HL-60/S4 (cell line): Measurements from ENCODE around the gene ABCA8.

Experiments
- in situ Hi-C: fragments of 300-500 bp; cut with MboI; formaldehyde crosslinking; loops from 2 replicates; pipeline ENCODE4 v1.14.3; 2022; ENCODE audit warnings: low sequenced_read_pairs

ABCA8 gene

DNA sequence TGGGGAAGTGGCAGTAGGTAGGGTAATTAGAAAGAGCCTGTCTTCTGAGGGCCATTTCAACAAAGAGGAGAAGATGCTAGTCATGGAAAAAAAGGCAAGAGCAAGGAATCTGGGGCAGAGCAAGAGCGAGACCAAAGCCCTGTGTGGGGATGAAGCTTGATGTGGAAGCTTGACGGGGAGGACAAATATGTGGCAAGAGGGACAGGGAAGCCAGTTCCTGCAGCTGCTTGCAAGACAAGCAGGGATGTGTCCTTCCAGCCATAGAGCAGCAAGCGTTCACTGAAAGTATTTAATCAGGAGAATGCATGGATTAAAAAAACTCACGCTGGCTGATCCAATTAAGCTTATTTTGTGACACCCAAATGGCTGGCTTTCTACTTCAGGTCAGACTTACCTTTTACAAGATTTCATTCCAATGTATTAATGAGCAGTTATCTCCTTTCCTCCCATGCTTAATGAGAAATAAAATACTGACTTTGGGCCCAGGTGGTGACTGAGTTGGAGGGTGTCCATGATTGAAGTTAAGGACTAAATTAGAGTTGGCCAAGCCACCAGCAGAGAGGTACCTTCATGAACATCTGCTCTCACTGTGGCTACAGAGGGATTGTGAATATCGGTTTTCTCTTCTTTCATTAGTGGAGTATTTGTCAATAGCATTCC, 76.8 kb downstream of the ABCA8 start:
- in situ Hi-C loops = no loop called here

DNA sequence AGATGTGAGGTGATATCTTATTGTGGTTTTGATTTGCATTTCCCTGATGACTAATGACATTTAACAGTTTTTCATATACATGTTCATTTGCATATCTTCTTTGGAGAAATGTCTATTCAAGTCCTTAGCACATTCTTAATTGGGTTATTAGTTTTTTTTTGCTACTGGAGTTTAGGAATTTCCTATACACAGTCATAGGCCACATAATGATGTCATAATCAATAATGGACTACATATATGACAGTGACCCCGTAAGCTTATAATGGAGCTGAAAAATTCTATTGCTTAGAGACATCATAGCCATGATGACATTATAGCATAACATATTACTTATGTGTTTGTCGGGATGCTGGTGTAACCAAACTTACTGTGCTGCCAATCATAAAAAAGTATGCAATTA, 83.7 kb downstream of the ABCA8 start:
- in situ Hi-C loops = no loop called here

DNA sequence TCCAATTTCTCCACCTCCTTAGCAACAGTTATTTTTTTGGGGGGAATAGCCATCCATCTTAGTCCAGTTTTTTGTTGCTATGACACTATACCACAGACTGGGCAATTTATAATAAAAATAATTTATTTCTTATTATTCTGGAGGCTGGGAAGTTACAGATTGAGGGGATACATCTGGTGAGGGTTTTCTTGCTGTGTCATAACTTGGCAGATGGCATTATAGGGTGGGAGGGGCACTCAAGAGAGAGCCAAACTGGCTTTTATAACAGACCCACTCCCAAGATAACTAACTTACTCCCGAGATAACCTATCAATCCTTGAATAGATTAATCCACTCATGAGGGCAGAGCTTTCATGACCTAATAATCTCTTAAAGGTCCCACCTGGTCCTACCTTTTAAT, 84.2 kb downstream of the ABCA8 start:
- in situ Hi-C loops = no loop called here

DNA sequence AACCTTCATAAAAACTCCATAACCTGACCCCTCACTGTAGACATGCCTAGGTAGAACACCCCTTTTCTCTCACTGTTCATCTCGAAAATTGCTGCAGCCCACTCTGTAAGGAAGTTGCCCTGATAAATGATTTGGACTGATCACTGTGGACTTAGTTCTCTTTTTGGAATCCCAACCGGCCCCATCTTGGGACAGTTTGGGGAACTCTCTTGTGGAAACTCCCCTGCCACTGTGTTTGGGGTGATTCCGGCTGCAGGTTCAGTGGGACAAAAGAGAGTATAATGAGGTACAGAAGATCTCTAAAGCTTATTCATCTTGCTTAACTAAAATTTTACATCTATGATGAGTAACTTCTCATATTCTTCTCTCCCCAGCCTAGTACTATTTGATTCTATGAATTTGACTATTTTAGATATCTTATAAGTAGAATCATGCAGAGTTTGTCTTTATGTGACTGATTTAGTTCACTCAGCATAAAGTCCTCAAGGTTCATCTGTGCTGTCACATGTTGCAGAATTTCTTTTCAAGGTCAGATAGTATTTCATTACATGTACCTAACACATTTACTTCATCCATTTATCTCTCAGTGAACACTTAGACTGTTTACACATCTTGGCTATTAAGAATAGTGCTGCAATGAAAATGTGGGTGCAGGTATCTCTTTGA, 84.9 kb downstream of the ABCA8 start:
- in situ Hi-C loops = no loop called here

DNA sequence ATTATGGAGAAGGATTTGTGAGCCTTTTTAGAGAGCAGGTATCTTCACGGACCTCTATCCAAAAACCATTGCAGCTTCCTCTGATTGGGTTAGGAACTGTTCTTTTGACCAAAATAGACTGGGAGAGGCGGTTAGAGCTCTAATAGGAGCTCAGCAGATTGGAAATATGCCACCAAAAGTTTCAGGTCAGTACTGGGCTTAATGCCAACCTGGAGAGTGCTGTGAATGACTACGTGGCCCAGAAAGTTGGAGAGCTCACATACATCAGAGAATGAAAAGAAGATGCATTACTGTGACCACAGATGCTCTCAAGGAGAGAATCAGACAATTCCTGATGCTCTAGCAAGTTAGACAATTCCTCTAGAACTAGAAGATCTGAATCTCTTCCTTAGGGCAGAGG, 86.5 kb downstream of the ABCA8 start:
- in situ Hi-C loops = no loop called here

DNA sequence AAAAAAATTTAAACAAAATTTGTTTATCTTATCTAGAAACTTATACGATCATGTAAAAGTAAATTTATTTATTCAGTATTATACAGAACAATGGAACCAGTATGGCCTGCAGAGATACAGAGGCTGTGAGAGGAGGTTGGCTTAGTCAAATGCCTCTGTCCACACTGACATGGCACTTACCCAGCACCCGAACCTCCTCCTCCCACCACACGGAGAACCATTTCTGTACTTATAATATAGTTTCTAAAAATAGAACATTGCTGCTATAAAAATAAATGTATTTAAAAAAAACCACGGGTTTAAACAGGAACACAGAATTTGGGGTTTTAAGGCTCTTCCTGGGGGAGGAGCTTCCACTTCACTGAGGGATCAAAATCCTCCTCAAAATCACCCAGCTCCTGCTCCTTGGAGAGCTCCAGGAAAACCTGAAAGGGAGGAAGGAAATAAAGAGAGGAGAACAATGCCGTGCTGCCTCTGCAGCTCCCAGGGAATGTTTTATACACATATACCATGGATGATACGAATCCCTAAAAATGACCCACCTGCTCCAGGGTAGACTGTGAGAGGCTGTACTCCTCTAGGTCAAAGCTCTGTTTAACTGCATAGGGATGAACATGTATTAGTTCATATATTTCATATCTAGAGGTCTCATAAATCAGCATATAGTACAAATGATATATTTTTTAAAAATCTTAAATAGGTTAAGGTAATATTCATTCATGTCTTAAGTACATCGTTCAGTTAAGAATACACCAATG, 87.3 kb downstream of the ABCA8 start:
- in situ Hi-C loops = no loop called here

DNA sequence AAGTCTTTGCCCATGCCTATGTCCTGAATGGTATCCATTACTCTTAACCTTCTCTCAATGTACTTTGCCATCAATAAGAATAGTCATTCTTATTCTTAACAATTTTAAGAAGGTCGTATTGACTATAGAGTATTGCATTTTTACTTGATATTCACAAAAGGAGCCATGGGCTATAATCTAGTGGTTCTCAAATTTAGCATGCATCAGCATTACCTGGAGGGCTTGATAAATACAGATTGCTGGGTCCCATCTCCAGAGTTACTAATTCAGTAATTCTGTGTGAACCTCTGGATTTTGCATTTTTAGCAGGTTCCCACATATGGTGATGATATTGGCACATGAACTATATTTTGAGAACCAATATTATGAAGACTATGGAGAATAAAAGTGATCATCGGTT, 89.6 kb downstream of the ABCA8 start:
- in situ Hi-C loops = no loop called here

DNA sequence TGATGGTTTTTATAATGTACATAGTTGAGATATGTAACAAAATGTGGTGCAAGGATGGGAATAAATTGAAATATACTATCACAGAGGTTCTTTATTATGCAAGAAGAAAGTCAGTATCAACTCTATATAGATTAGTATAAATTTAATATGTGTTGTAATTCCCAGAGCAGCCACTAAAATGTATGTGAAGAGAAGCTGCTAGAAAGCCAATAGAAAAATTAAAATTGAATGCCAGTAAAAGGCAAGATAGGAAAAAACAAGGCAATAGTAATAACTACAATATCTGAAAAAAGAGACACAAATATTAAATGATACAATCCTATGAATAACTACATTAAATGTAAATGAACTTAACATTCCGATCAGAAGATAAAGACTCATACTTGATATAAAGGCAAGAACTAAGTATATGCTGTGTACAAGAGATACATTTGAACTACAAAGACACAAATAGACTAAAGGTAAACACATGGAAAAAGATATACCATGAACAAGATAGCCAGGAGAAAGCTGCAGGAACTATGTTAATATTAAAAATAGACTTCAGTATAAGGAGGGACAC, 92.0 kb downstream of the ABCA8 start:
- in situ Hi-C loops = no loop called here

DNA sequence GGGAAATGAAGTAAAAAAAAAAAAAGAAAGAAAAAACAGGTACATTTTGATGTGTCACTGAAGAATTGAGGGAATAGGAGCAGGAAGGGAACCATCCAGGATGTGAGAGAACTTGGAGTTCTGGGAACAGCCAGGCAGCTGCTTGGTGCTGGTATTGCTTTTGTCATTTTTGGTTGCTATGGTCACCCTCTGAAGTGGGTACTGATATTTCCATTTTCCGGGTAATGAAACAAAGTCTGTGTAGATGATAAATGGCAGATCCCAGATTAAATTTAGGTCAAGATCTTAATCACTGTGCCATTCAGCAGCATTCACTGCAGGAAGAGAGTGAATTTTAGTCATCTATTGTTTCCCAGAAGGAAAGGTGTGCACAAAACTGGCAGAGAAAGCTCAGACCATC, 93.6 kb downstream of the ABCA8 start:
- in situ Hi-C loops = no loop called here

DNA sequence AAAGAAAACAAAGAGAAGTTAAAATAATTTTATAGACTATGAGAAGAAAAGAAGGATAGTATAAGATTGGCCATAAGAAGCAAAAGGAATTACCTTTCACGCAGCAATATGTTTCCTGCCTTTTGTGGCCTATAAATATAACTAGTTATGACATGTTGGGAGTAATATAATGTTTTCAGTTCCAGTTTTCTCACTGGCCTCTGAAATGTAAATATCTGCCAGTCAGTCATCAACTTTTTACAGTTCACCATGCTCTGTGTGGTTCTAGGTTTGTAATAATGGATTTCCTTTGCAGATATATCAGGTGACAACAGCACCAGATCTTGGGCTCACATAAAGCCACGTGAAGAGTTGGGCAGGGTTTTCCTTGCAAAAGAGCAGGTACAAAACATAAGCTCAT, 94.3 kb downstream of the ABCA8 start:
- in situ Hi-C loops = no loop called here

DNA sequence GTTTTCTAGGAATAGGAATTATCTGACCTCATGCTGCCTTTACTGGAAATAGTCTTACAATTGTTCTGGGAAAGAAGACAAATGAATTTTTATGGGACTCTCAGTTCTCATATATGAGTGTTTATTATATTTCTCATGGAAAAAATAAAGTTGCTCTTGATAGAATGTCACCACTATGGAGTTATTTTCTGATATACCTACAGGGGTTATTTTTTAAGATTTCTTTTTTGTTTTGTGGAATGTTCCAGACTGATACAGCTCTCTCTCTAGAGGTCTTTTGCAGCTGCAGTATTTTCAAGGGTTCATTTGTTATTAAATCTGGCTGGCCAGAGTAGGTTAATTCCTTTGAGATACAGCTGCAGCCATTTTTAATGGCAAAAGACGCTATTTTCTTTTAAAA, 100.7 kb downstream of the ABCA8 start:
- in situ Hi-C loops = no loop called here

DNA sequence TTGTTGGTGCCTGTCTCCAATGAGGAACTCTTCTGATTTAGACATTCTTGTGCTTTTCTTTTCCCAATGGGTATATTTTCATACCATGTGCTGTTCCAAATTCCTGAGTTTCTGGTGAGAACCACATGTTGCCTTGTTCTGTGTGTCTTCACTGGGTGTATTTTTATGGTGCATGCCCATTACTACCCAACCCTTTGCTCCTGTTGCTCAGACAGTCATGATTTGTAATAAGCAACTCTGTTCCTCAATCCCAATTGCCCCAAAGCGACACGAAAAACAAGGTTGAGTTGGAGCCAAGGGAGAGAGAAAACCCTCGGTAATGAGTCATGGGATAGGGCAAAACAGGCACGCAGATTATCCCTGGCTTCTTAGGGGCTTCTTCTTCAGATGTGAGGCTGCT, 101.8 kb downstream of the ABCA8 start:
- in situ Hi-C loops = no loop called here

DNA sequence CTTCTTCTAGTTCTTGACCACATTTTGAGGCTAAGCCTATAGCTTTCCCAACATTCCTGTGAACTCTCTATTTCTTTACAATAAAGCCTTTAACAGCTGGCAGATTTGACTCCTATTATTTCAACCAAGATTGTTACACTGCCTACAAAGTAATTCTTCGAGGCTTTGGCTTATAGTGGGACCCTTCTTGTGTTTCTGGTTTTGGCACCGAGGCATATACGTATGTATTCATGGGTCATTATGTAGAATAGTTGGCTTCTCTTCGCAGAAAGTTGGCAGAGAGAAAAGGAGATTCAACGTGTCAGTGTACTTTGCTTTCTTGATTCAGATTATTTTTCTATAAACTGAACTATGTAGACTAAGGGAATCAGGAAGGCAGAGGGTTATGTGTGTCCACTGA, 102.2 kb downstream of the ABCA8 start:
- in situ Hi-C loops = no loop called here

DNA sequence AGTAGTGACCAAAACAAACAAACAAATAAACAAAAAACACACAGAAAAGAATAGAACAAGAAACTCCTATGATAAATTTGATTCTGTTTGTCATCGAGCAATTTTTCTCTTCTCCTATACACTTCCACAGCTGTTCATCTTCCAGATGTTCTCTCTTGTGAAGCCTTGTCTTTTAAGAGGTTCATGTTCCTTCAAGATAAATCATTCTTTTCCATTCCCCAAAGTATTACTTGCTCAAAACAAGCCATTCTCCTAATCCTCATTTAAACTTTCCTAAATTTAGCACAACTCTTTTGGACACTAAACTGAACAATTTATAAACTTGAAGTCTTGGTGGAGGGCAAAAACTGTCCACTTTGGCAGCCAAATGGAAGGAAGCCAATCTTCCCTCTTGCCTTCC, 103.3 kb downstream of the ABCA8 start:
- in situ Hi-C loops = no loop called here

DNA sequence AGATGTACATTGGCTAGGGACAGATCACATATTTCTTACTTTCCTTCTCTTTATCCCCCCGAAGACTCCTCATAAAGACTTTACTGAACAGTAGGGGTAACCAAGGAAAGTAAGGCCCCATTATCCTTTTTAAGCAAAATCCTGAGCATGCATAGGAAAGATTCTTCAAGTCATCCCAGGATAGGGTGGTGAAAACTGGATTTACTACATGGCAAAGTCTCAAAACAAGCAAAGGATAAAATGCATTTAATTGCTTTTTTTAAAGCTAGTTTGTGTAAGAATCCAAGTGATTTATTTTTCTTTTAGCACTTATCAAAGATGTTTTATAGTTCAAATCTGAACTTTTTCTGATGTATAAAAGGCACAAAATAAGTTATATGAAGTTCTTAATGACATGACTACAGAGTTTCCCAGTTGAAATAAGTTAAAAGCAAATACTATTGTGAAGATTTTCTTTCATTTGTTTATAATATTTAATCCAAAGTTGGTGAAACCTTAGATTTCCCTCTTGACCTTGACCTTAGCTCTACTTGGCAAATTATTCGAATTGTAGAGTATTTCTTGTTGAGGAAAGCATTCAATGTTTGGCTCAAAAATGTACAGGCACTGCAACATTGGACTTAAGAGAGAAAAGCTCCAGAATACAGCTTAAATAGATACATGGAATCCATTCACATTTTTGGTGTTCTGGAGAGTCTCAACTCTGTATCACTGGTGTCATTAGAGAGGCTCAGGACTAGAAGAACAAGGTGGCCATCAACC, 104.3 kb downstream of the ABCA8 start:
- in situ Hi-C loops = no loop called here

DNA sequence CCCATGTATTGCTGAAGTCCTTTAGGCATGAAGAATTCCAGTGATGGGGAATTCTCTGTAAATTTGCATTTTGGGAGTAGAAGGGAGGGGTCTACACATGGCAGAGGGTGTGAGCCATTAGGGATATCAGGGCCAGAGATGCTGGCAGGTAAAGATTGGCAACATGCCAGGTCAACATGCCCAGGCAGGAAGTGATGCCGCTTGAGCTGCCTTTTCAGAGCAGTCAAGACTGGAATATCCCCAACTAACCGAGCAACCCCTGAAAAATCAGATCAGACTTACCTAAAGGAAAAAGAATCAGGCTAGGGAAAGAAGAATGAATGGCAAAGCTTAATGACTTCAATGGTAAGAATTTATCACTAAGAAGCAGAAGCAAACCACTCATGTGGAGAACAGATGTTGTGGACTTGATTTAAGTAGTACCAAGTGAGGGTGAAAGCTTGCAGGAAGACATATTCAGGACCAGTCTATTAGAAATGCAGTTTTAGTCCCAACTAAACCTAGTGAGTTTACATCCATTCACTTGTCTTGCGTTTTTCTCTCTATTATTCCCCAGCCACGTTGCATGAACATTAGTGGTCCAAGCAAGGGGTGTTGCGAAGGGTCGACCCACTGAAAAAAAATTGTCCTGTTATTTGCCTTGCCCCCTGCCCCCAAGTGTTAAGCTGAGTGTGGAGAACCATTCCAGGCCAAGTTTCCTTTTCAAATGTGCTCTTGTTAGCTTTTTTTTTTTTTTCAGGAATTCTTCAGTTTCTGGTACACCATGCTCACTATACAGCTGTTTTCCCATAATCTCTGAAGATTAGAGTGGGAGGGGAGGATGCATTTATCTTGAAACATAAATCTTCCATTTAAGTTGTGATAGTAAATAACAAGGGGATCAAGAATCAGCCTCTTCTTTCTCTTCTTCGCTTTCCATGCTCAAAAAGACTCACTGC, 105.2 kb downstream of the ABCA8 start:
- in situ Hi-C loops = no loop called here

DNA sequence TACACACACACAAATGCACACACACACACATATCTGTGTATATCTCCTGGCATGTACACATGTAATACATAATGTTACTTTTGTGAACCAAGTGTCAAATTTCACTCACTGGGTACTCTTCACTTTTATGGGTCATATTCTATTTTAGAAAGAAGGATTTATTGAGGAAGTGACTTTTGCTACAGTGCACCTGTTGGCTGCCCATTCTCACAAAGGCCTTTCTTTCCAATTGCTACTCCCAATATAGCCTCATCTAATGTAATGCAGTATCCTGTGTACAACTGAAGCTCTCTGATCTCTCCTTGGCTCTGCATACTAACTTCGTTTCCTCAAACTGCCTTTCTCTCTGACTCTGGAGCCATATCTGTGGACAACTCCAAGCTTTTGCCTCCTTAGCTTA, 107.5 kb downstream of the ABCA8 start:
- in situ Hi-C loops = no loop called here

DNA sequence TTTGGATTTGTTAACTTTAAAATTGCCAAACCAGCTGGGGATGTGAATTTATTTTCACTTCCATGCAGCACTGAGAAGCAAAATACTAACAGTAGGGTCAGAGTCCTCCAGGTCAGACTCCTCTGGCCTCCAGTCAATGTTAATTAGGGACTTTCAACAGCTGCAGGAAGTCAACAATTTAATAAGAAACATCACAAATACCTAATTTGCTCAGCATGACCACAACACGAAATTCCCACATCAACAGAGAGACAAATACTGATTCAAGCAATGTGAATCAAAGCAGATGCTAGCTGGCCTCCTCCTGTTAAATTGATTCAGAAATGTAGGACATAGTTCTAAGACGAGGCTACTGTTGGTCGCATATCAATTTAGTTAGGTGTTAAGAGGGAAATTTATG, 111.7 kb downstream of the ABCA8 start:
- in situ Hi-C loops = no loop called here

DNA sequence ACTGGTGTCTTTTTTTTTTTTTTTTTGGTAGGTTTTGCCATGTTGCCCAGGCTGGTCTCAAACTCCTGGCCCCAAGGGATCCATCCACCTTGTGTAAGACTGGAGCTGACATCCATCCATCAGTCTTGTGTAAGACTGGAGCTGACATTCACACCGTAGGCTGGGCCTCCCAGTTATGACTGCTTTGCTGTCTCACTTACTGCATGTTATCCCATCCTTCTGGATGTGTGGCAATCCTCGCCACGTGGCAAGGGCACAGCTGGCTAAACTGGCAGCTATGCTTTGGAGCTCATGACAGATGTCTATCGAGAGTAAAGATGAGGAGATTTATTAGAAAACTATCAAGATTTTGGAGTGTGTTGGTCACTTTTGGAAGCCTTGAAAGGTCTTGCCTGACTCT, 115.1 kb downstream of the ABCA8 start:
- in situ Hi-C loops = no loop called here

DNA sequence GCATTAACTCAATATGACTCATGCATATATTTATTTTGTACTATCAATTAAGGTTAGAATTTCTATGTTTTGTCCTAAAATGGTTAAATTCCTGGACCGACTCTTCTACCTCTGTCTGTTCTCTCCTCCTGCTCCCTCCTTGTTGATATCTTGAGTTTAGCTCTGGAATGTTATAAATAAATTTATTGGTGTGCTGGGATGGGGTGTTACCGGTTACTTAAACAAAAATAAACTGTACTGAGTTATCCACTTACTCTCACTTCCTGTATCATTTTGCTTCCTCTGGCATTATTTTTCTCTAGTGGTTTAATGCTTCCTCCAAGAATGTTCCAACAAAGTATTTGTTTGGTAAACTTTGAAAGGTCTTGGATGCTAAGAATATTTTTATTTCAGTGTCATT, 120.1 kb downstream of the ABCA8 start:
- in situ Hi-C loops = no loop called here
